Uterus (tissue), 2 donors: ENCODE data around the gene IDUA.

Source experiments
- CTCF ChIP-seq, 4 experiments: fragments of 200-600 bp in 2 of 4; fragments of 450-650 bp in 2 of 4; sonication (generic) in 2 of 4; IDR thresholded peaks; one replicate each; pipeline ENCODE4 v1.5.1; 2016 to 2019; ENCODE audit warnings: antibody characterized with exemption in 4 of 4, mild to moderate bottlenecking in 2 of 4, moderate library complexity in 1 of 4
- POLR2A ChIP-seq, 2 donors: fragments of 450-650 bp; IDR thresholded peaks; one replicate each; pipeline ENCODE4 v1.6.1; 2016; ENCODE audit warnings: antibody characterized with exemption in 2 of 2, mild to moderate bottlenecking in 1 of 2, moderate library complexity in 1 of 2

GRCh38 chr4:1015179-1015578 lies 28.3 kb downstream of the IDUA start:
- TF ChIP-seq CTCF (IDR thresholded peaks at IDR 0.05), result no peak
- TF ChIP-seq POLR2A (IDR thresholded peaks at IDR 0.05), result no peak
